Measurements from ENCODE around the gene FALEC.

FALEC gene

DNA sequence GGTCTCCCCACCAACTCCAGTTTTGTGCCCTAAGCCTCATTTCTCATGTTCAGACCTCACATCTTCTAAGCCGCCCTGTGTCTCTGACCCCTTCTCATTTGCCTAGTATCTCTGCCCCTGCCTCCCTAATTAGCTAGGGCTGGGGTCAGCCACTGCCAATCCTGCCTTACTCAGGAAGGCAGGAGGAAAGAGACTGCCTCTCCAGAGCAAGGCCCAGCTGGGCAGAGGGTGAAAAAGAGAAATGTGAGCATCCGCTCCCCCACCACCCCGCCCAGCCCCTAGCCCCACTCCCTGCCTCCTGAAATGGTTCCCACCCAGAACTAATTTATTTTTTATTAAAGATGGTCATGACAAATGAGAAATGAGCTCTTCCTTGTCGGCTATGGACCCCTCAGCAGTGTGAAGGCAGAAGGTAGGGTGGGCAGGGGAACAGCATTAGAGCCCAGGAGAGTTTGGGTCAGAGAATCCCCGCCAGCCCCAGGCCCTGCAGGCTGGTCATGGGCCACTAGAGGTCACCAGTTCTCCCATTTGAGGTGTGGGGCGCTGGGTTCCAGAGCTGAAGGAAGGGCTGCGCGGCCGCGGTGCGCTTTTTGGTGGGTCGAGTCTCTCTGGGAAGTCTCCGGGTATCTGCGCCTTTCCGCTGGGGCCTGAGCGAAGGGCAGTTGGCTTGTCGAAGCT, 45.2 kb downstream of the FALEC start:
- DNase-seq = peak; percentile 84 to 85

DNA sequence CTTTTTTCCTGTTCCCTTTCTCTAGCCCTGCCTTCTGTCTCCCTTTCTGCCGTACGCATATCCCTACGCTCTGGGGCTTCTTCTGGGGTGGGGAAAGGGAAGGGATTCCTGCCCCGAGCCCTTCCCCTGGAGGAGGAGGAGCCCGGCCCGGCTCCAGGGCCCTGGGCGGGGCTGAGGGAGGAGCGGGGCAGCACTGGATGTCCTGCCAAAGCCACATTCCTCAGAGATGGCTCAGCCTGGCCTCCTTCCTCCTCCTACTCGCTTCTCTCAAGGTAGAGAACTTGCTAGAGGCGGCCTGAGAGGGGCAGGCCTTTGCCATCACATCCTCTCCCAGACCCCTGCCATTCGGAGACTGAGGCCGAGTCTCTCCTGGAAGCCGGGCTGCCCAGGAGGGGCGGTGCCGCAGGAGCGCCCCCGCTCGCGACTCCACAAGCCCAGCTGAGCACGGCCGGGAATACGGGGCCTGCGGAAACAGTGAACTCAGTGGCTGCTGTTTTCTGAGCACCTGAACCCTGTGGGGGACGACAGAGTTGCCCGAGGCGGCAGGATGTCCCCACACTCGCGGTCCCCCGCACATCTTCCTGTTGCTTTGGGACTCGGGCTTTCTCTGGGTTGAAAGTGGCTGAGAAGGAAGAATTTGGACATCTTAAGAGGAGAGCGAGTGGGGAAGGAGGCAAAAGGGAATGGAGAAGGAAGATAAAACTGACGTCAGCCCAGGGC, 45.9 kb downstream of the FALEC start:
- peak; percentile 64 to 72 for DNase-seq

DNA sequence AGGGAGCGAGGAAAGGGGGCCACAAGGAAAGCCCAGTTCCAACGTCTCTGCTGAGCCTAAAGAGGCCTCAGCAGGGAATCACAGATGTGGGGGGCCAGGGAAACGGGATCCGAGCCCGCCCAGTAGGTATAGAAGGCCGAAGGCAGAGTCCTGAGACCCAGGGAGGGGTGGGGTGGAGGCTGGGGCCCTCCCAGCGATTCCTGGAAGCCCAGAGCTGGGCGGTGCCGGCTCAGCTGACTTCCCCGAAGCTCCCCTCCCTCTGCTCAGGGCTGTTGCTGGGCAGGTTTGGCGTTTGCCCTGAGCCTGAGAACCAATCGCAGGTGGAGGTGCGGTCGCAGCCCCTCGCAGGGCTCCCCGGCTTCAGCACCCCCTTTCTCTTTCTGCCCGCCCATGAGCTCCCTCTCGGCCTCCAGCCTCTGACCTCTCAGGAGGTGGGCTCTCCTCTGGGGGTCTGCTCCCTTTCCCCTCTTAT, 46.5 kb downstream of the FALEC start:
- DNase-seq = peak; percentile 85 to 90

DNA sequence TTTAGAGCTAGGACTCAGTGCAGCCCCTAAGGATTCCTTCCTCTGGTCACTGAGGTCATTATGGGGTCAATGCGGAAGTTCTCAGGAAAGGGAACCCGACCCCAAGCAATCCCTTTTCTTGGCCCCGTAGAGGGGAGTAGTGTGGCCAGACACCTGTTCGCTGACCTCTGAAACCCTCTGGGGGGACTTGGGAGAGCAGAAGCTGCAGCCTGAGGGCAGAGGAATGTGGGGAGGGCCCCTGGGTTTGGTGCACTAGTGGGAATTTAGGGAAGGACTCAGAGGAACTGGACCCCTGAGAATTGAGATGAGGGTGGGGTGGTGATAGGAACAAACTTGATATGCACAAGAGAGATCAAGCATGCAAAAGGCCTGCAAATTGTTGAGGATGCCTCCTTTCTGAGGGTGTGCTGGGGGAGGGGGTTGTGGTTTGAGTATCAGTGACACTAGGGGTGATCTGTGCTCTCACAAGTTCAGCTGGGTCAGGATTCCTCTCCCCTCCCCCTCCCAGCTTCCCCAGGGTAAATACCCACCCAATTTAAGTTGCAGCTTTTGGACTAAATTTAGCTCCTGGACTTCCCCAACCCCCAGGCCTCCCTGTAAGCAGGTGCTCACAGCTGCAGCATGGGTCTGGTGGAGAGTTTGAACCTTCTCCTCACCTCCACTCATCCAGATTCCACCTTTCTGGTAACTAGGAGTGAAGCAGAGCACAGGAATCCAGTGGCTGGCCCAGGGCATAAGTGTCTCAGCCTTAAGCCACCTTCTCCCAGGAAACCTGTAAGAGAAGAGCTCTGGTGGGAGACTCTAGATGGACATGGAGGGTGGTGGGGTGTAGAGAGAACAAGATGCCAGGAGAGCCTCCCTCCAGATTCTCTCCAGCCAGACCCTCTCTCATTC, 47.1 kb downstream of the FALEC start:
- peak; percentile 83 to 91 for DNase-seq

DNA sequence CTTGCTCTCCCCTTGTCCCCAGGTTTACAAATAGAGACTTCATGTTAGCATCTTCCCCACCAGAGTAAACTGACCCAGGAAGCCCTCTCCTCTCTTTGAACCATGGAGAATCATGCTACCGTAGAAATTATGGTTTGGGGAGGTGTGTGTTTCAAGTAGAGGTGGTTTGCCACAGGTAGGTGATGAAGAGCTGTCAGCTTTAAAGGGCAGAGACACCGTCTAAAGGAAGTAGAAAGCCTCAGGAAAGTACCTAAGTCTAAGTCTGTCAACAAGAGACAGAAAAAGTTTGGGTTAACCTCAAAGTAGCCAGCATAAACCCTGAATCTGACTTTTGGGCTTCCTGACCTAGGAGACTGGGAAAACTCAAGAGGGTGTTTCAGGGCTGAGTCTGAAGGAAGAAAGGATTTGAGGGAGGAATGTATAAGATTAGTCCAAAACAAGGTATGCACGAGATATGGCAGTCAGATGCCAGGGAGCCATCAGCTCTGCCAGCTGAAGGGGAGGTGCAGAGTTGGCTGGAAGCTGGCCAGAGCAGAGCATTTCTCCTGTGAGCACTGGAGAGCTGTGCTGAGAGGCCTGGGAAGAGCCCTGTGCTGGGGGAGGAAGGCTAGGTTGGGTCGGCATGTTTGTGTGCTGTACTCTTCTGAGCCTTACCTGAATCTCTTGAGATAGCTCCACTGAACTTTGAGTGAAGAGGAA, 47.9 kb downstream of the FALEC start:
- peak; percentile 66 to 80 for DNase-seq

DNA sequence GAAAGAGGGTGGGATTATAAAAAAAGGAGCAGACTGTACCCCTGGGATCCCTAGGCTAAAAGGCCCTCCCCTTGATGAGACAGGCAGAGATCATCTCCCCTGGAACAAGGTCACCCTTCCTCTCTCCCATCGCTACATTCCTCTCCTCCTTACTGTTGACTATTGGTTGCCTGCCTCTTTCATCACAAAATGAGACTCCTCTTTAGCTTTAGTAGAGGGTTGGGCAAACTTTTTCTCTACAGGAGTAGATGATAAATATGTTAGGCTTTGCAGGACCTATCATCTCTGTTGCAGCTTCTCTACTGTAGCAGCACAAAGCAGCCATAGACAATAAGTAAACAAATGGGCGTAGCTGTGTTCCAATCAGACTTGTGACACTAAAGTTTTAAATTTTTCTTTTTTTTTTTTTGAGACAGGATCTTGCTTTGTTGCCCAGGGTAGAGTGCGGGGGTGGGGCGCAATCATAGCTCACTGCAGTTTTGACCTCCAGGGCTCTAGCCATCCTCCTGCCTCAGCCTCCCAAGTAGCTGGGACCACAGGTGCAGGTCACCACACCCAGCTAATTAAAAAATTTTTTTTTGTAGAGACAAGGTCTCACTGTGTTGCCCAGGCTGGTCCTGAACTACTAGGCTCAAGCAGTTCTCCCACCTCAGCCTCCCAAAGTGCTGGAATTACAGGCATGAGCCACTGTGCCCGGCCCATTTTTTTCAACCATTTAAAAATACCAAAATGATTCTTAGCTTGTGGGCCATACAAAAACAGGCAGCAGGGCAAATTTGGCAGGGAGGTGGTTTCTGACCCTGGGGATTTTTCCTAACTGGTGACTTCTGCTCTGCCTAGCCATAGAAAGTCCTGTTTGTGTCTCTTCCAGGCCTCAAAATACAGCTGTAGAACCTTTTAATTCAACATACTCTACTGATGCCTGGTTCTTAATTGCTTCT, 48.8 kb downstream of the FALEC start:
- DNase-seq = peak; percentile 42 to 44

DNA sequence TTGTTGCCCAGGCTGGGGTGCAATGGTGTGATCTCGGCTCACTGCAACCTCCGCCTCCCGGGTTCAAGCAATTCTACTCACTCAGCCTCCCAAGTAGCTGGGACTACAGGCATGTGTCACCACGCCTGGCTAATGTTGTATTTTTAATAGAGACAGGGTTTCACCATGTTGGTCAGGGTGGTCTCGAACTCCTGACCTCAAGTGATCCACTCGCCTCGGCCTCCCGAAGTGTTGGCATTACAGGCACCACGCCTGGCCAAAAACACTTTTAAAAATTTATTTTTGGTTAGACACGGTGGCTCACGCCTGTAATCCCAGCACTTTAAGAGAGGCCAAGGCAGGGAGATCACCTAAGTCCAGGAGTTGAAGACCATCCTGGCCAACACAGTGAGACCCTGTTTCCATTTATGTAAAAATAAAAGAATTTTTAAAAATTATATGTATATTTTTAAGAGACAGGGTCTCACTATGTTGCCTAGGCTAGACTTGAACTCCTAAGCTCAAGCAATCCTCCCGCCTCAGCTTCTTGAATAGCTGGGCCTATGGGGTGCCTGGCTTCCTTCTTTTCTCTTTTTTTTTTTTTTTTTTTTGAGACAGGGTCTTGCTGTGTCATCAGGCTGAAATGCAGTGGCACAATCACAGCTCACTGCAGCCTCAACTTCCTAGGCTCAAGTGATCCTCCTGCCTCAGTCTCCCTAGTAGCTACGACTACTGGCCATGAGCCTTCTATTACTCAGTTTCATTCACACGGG, 49.9 kb downstream of the FALEC start:
- DNase-seq = peak in 1 of 2 donors; percentile 13

DNA sequence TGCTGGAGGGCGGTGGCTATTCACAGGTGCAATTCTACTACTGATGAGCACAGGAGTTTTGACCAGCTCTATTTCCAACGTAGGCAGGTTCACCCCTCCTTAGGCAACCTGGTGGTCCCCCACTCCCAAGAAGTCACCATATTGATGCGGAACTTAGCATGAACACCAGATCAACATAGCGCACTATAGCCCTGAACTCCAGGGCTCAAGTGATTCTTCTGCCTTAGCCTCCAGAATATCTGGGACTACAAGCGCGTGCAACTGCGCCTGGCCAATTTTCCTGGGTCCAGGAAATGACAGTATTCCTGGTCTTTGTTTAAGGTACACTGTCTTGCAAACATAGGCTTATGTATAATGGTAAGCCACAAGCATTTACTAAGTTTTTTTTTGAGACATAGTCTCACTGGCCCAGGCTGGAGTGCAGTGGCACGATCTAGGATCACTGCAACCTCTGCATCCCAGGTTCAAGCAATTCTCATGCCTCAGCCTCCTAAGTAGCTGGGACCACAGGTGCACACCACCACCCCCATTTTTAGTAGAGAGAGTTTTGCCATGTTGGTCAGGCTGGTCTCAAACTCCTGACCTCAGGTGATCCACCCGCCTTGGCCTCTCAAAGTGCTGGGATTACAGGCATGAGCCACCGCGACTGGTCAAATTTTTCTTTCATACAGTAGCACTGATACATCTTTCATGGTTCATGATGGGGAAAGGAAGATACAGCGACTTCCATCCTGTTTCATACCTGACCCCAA, 51.2 kb downstream of the FALEC start:
- peak in 1 of 2 donors; percentile 22 for DNase-seq

DNA sequence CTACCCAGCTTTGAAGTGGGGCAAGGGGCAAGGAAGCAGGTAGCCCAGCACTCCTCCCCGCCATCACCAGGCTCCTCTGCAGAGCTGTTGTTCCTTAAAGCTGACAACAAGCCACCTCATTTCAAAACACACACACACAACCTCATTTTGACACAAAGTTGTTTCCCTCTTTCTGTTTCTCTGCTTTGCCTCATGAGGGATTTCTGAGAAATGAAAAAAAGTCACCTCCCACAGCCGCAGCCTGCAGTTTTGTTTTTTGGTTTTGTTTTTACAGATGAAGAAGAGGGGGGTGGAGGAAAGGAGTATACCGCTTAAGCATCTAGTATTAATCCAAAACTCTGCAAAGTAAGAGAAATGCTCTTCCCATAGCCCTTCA, 51.8 kb downstream of the FALEC start:
- DNase-seq = peak; percentile 69 to 81

DNA sequence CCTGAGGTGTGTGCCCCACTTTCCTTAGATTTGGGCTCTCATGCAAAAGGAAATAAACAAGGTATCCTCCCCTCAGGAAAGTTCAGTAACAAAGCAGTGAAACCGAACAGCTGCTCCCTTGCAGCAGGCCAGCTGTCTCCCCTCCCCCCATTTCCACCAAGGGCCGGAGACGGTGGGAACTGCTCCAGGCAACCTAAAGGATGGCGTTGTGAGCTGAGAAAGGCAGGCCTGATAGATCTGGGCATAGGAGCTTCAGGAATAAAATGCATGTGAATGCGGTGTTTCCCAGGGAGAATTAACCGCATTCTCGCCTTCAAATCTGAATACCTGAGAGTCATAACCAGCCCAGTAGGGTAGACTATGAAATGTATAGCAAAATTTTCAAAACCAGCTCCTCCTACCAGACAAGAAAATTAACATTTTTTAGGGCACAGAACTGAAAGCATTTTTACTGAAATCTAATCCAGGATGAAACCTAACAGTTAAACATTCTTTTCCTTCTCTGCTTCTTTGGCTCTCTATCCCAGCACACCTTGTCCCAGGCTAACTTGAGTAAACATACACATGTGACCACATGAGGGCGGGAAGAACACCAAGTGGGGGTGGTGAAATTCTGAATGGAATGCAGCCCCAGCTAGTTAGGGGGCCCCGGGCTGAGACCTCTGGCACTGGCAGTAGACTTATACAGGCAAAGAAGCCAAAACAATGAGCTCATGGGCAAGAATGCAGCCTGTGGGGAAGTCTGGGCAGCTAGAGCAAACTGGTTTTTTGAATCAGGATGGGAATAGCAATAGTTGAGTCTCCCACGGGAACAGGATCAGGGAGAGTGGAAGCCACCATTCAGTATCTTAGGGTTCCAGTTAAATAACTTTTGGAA, 52.4 kb downstream of the FALEC start:
- DNase-seq = peak; percentile 56 to 61

DNA sequence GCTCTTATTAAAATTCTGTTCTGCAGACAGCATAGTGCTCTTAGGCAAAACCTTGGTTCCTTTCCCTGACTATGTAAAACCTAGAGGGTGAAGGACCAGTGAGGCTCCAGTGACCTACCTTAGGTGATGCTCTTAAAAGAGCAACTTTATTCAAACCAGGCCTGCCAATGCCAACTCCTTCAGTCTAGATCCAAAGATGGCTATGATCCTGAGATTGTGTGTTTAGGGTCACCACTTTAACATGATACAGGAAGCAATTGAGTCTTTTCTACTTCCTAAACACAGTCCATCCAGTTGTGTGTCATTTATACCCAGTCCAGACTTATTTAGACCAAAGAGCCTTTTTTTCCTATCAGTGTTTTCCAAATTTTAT, 53.0 kb downstream of the FALEC start:
- DNase-seq = peak; percentile 24 to 50

DNA sequence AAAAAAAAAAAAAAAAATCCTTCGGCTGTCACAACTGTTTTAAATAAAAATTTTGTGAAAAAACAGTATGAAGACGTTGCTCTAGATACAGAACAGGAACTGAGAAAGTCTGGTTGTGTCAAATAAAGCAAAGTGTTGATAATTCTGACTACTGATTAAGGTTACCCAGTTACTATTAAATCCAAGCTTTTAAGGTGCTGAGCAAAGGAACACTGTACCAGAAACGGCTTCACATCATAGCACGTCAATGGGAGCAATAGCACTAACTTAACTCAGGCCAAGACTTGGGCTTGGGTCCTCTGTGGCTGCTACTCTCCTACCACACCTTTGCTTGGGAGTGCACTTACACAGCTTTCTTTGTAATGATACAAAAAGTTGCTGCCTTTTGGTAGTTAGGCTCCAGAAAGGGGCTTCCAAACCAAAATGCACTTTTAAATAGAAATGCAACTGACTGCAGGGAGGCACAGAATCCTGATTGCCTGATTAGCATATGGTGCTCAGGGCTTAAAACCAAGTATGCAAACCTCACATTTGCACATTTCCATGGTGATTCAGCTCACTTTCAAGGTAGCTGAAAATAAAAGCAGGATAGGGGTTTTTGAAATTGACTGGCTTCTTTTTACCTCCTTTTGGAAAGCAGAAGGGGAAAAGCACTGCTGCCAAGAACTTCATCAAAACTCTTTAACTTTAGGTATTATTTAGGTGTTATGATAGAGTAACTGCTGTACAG, 57.5 kb downstream of the FALEC start:
- DNase-seq = peak; percentile 24 to 49

DNA sequence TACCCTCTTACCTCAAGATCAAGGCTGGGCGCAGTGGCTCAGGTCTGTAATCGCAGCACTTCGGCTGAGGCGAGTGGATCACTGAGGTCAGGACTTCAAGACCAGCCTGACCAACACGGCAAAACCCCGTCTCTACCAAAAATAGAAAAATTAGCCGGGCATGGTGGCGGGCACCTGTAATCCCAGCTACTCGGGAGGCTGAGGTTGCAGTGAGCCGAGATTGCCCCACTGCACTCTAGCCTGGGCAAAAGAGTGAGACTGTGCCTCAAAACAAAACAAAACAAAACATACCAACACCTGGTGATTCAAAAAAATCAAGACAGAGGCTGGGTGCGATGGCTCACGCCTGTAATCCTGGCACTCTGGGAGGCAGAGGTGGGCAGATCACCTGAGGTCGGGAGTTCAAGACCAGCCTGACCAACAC, 58.1 kb downstream of the FALEC start:
- DNase-seq = peak; percentile 35 to 46

DNA sequence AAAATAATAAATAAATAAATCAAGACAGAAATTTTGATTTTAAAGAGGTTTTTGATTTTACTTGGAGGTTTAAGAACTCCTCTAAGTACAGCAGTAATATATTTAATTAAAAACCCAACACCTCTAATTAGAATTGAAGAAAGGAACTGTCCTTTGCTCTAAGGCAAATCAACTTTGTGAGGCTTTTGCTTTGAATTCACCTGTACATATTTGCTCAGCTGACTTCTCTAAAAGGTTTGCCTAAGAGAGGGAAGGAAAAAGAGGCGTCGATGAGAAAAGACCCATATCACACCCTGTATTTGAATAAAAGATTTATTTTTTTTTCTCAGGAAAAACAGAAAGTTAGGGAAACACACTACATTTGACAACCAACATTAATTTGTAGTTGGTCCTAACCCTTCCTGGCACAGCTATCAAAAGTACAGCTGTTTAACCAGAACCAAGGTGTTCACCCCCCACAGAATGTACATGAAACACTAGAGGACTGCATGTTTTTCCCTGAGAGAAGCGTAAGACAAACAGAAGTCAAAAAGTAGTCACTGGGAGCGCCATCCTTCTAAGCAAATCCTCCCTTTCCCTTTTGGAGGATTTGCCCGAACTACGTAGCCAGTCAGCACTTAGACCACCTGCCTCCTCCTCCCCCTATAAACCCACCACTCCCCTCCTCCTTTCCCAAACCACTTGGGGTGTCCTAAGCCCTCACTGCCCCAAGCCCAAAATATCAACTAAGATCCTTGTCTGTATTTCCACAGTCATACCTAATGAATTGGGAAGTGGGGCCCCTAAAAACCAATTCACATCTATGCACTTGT, 58.9 kb downstream of the FALEC start:
- DNase-seq = peak; percentile 12 to 34

DNA sequence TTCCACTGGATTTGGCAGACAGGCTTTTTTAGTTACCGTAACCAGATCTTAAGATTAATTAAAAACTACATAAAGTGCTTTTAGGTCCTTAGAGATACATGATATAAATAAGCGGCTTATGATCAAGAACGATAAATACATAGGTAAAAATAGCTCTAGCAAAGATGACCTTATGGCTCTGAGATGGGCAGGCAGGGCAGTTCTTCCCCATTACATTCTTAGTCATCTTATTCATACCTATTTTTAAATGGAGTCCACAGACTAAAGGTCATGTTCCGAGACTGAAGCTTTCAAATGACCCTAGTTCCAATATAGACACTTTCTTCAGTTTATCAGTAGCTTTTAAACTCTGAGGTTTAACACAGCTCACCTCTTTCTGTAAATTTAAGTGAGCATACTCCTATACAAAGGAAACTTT, 59.5 kb downstream of the FALEC start:
- peak in 1 of 2 donors; percentile 19 for DNase-seq

DNA sequence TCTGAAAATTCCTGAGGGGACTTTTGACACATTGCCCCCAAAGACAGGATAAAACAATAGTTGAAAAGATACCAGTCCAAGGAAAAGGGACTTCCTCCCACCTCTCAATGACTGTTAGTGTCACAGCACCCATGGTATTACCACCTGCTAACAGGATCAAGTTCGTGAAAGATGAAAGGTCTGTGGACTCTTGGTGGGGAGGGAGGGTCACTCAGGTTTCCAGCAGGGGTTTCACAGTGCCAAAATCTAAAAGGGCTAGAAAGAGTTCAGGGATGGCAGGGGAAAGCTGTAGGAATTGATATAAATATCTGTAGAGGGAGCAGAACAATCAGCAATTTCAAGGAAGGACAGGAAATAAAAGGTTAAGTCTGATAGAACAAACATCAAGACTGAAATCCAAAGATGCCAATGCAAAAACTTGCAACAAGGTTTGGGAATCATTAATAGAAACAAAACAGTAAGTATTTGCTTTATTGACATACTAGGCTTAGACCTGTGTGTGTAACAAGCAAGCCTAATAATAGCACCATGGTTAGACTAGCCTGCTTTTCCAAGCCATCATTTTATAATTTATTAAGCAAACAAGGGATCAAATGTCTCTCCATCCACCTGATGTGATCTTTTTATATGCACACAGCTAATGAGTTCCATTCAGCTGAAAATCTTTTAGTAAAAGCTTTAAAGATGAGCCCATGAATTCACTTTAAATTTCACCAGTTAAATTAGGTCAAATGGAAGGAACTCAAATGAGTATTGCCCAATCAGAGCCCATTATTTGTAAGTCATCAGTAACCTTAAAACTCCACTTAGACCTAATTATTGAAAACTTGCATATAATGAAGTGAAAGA, 60.2 kb downstream of the FALEC start:
- peak in 1 of 2 donors; percentile 30 for DNase-seq

All from CD4-positive, alpha-beta T cell treated with Interleukin-1 beta for 1 hour (primary cell).